Vagina (tissue), 2 donors: ENCODE results near the gene LRRC26.

ENCODE experiments used
- CTCF ChIP-seq, 3 experiments: fragments of 450-650 bp in 2 of 3; fragments of 200-600 bp in 1 of 3; sonication (generic) in 1 of 3; IDR thresholded peaks; one replicate each; pipeline ENCODE4 v1.5.1; 2017 to 2019; ENCODE audit warnings: antibody characterized with exemption in 3 of 3, mild to moderate bottlenecking in 2 of 3, moderate library complexity in 2 of 3
- POLR2A ChIP-seq, 2 donors: fragments of 450-650 bp; IDR thresholded peaks; one replicate each; pipeline ENCODE4 v1.6.1; 2017; ENCODE audit warnings: antibody characterized with exemption in 2 of 2, mild to moderate bottlenecking in 2 of 2, moderate library complexity in 2 of 2

DNA sequence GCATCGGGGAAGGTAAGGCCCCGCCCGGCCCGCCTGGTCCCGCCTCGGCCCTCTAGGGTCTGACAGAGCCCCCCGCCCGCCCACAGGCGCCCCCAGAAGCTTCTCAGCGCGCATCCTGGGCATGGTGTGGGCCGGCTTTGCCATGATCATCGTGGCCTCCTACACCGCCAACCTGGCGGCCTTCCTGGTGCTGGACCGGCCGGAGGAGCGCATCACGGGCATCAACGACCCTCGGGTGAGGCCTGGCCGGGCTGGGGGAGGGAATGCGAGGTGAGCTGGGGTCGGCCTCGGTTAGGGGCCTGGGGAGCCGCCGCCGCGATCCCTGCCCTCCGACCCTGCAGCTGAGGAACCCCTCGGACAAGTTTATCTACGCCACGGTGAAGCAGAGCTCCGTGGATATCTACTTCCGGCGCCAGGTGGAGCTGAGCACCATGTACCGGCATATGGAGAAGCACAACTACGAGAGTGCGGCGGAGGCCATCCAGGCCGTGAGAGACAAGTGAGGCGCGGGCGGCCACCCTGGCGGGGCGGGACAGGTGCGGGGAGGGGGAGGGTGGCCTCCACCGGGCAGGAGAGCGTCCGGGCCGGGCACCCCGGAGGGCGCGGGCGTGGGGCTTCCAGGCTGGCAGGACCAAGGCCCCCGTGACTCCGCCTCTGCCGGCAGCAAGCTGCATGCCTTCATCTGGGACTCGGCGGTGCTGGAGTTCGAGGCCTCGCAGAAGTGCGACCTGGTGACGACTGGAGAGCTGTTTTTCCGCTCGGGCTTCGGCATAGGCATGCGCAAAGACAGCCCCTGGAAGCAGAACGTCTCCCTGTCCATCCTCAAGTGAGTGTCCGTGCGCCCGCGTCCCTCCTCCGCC is 7.1 kb downstream of the LRRC26 start:
- TF ChIP-seq CTCF (IDR thresholded peaks at IDR 0.05): no peak
- TF ChIP-seq POLR2A (IDR thresholded peaks at IDR 0.05): no peak
